Upper lobe of left lung (tissue), 4 donors: ENCODE data around the gene ARPC2.

Source experiments
- POLR2A ChIP-seq, 4 donors: fragments of 450-650 bp; IDR thresholded peaks; one replicate each; pipeline ENCODE4 v1.5.1; 2016 to 2017; ENCODE audit warnings: antibody characterized with exemption in 4 of 4, mild to moderate bottlenecking in 2 of 4
- POLR2AphosphoS5 ChIP-seq, 2 donors: sonication (generic); formaldehyde crosslinking; IDR thresholded peaks; one replicate each; pipeline ENCODE4 v1.5.1; 2017; ENCODE audit warnings: antibody characterized with exemption in 2 of 2

GRCh38 chr2:218295029-218295428 is 78.0 kb downstream of the ARPC2 start:
- no peak for TF ChIP-seq POLR2AphosphoS5 (IDR thresholded peaks at IDR 0.05)
- no peak for TF ChIP-seq POLR2A (IDR thresholded peaks at IDR 0.05)
